PC-3 (cell line): ENCODE results near the gene BTN1A1. TPM values are rescaled to one million over a fixed set of nuclear protein-coding genes. Genes with fewer than 3 reads are reported as not detected.

Source experiments
- ATAC-seq: fragments of 200-7000 bp; cut with Tn5 transposase; 2 replicates; pipeline ENCODE4 v1.9.1; 2020; ENCODE audit warnings: mild to moderate bottlenecking, moderate library complexity
- BruUV-seq: library from RNA; stranded (reverse); fragments of 400-500 nt; replicated peaks from 2 replicates; lab custom pipeline; 2021; lab: Mats Ljungman, UMichigan
- CTCF ChIA-PET: fragments of 300-600 bp; sonication (Branson Sonifier 250); formaldehyde crosslinking; loops from one replicate; lab custom pipeline; 2022; ENCODE audit warnings: antibody characterized with exemption; lab: Charles Lee
- POLR2A ChIA-PET: fragments of 300-600 bp; sonication (Branson Sonifier 250); formaldehyde crosslinking; loops from one replicate; lab custom pipeline; 2022; ENCODE audit warnings: antibody characterized with exemption; ENCODE audit not compliant: unreplicated experiment; lab: Charles Lee
- DNase-seq: peaks from one replicate; pipeline ENCODE4 v3.0.0-alpha.2; 2015
- H2AFZ ChIP-seq: fragments of 300-600 bp; sonication (generic); 2 replicates; pipeline ENCODE4 v1.6.0; 2016; ENCODE audit warnings: antibody characterized with exemption, low read length
- H3F3A ChIP-seq: fragments of 300-600 bp; sonication (generic); one replicate; pipeline ENCODE4 v1.6.0; 2017; ENCODE audit warnings: antibody characterized with exemption, low read length, control low read depth, mild to moderate bottlenecking; ENCODE audit not compliant: unreplicated experiment
- H3K27ac ChIP-seq: fragments of 300-600 bp; sonication (generic); 2 replicates; pipeline ENCODE4 v1.5.1; 2016; ENCODE audit warnings: mild to moderate bottlenecking, low read length
- H3K27me3 ChIP-seq: fragments of 300-600 bp; sonication (generic); 2 replicates; pipeline ENCODE4 v1.6.1; 2016; ENCODE audit warnings: low read length, mixed read lengths
- H3K36me3 ChIP-seq: fragments of 300-600 bp; sonication (generic); 2 replicates; pipeline ENCODE4 v1.6.1; 2016; ENCODE audit warnings: low read depth, mixed run types, low read length, mixed read lengths
- H3K4me1 ChIP-seq: fragments of 300-600 bp; sonication (generic); 2 replicates; pipeline ENCODE4 v1.5.1; 2016; ENCODE audit warnings: low read length; ENCODE audit not compliant: insufficient read depth
- H3K4me2 ChIP-seq: fragments of 300-600 bp; sonication (generic); 2 replicates; pipeline ENCODE4 v1.6.0; 2016; ENCODE audit warnings: low read length
- H3K4me3 ChIP-seq: fragments of 300-600 bp; sonication (generic); 2 replicates; pipeline ENCODE4 v1.5.1; 2016; ENCODE audit warnings: mild to moderate bottlenecking, low read length, mixed read lengths
- H3K79me2 ChIP-seq: fragments of 300-600 bp; sonication (generic); 2 replicates; pipeline ENCODE4 v1.6.1; 2017; ENCODE audit warnings: low read length, mixed read lengths
- H3K9ac ChIP-seq: fragments of 300-600 bp; sonication (generic); 2 replicates; pipeline ENCODE4 v1.6.0; 2016; ENCODE audit warnings: mild to moderate bottlenecking, low read length
- H3K9me2 ChIP-seq: fragments of 300-600 bp; sonication (generic); replicated peaks from 2 replicates; pipeline ENCODE4 v1.6.1; 2016; ENCODE audit warnings: mixed run types, low read length, mixed read lengths
- H3K9me3 ChIP-seq: fragments of 300-600 bp; sonication (generic); 2 replicates; pipeline ENCODE4 v1.6.1; 2016; ENCODE audit warnings: low read length, mixed read lengths
- H4K20me1 ChIP-seq: fragments of 300-600 bp; sonication (generic); 2 replicates; pipeline ENCODE4 v1.6.1; 2016; ENCODE audit warnings: low read length, mixed read lengths
- EZH2 ChIP-seq: fragments of 300-600 bp; sonication (generic); IDR thresholded peaks from one replicate; pipeline ENCODE4 v1.6.1; 2017; ENCODE audit warnings: antibody characterized with exemption, mild to moderate bottlenecking, low read length; ENCODE audit not compliant: unreplicated experiment
- EZH2phosphoT487 ChIP-seq: fragments of 300-600 bp; sonication (generic); IDR thresholded peaks from 2 replicates; pipeline ENCODE4 v1.6.1; 2018; ENCODE audit warnings: mild to moderate bottlenecking, antibody characterized with exemption, low read length, borderline replicate concordance
- intact Hi-C: fragments of 100-400 bp; cut with micrococcal nuclease; formaldehyde crosslinking; loops from 2 replicates; pipeline ENCODE4 v1.9.0; 2023
- total RNA-seq: library from RNA; depleted of rRNA; stranded (reverse); fragments of >200 nt; gene quantifications from 2 replicates; pipeline ENCODE4 v1.2.3, GENCODE V29; 2014
- TF ChIP-seq, protein P1 (sequence below): fragments of 300-600 bp; sonication (generic); conservative IDR thresholded peaks from 2 replicates; pipeline ENCODE4 v1.5.1; 2017; ENCODE audit warnings: antibody characterized with exemption, low read depth, mild to moderate bottlenecking, low read length

Gene BTN1A1
- total RNA-seq, 1 experiment from 2014 or later: not detected

DNA sequence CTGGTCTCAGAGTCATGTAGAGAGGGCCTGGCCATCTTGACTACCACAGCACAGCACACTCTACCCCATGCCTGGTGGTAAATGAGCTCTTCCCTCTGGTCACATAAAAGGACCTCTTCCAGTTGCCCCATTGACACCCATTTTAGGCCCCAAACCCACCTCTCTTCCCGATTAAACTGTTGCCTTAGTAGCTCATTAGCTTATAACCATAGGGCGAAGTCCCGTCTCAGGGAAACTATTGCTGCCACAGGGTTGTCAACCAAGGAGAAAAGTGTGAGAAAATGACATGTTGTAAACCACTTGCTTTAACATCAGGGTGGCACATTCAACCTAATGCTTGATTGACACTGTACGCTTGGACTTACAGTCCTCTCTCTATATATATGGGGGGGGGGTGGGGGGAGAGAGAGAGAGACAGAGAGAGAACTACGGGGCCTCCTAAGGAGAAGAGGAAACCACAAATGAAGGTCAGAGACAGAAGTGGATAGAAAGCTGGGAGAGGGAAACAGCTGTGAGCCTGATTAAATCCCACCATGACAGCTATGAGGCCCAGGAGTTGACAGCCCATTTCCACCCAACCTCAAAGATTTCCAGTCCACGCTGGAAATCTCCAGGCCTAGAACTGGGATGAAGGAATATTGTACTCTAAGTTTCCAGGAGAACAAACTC lies 14.9 kb upstream of the BTN1A1 start:
- intact Hi-C loops: no loop called here
- POLR2A ChIA-PET: no interaction called here
- no TSS peak for BruUV-seq

GRCh38 chr6:26486358-26486757 lies 13.7 kb upstream of the BTN1A1 start:
- Histone ChIP-seq H2AFZ (no peak overlapping the region), H3K27ac (no peak overlapping the region), H3K4me3 (no peak overlapping the region), H3K9me3 (no peaks in the 10 kb centered on the region), H3F3A (no peaks in the 10 kb centered on the region), H3K79me2 (no peaks in the 10 kb centered on the region), H4K20me1 (no peaks in the 10 kb centered on the region), H3K4me1 (no peaks in the 10 kb centered on the region), H3K4me2 (no peak overlapping the region), H3K27me3 (no peaks in the 10 kb centered on the region), H3K9ac (no peak overlapping the region), H3K9me2 (no peaks in the 10 kb centered on the region), H3K36me3 (no peaks in the 10 kb centered on the region)
- POLR2A ChIA-PET: no interaction called here
- TF ChIP-seq, protein P1, sequence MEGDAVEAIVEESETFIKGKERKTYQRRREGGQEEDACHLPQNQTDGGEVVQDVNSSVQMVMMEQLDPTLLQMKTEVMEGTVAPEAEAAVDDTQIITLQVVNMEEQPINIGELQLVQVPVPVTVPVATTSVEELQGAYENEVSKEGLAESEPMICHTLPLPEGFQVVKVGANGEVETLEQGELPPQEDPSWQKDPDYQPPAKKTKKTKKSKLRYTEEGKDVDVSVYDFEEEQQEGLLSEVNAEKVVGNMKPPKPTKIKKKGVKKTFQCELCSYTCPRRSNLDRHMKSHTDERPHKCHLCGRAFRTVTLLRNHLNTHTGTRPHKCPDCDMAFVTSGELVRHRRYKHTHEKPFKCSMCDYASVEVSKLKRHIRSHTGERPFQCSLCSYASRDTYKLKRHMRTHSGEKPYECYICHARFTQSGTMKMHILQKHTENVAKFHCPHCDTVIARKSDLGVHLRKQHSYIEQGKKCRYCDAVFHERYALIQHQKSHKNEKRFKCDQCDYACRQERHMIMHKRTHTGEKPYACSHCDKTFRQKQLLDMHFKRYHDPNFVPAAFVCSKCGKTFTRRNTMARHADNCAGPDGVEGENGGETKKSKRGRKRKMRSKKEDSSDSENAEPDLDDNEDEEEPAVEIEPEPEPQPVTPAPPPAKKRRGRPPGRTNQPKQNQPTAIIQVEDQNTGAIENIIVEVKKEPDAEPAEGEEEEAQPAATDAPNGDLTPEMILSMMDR: no peak
- no peak for TF ChIP-seq EZH2phosphoT487
- no peak for TF ChIP-seq EZH2
- CTCF ChIA-PET: no interaction called here
- intact Hi-C loops: no loop called here
- no peak for ATAC-seq
- DNase-seq: no peak
- BruUV-seq: no TSS peak

More for the DNA sequence above, 14.9 kb upstream of the BTN1A1 start:
- Histone ChIP-seq H3K79me2 (no peaks in the 10 kb centered on the region), H3K27me3 (no peaks in the 10 kb centered on the region), H3K9me2 (no peaks in the 10 kb centered on the region), H4K20me1 (no peaks in the 10 kb centered on the region), H2AFZ (no peak overlapping the region), H3K9ac (no peak overlapping the region), H3K4me3 (no peak overlapping the region), H3K4me2 (no peak overlapping the region), H3K36me3 (no peaks in the 10 kb centered on the region), H3K4me1 (no peaks in the 10 kb centered on the region), H3K9me3 (no peaks in the 10 kb centered on the region), H3K27ac (no peak overlapping the region), H3F3A (no peaks in the 10 kb centered on the region)
- no peak for ATAC-seq
- DNase-seq: no peak
- CTCF ChIA-PET: no interaction called here
- TF ChIP-seq EZH2 (no peak), EZH2phosphoT487 (no peak)
- TF ChIP-seq, protein P1: no peak

DNA sequence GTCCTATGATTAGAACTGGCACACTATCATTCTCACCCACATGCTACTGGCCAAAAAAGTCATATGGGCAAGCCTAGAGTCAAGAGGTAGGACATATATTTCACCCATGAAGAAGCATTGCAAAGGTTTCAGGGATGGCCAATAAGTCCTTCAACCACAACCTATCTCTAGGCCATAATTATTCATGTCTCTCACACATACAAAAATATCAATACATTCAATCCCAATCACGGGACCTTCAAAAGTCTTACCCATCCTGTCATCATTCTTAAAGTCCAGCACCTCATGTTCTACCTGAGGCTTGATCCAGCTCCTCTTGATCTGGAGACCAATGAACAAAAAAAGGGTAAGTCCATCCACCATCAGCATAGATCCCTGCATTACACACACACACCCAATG lies 12.6 kb upstream of the BTN1A1 start:
- TF ChIP-seq EZH2phosphoT487 (no peak), EZH2 (no peak)
- TF ChIP-seq, protein P1: no peak
- no peaks in the 10 kb centered on the region for H3K9me2 ChIP-seq
- intact Hi-C loops: no loop called here
- POLR2A ChIA-PET: no interaction called here
- no peak for ATAC-seq
- no peak overlapping the region for H3K4me3 ChIP-seq
- CTCF ChIA-PET: no interaction called here
- no peaks in the 10 kb centered on the region for H3K79me2 ChIP-seq
- H3K4me2 ChIP-seq: no peak overlapping the region
- no peaks in the 10 kb centered on the region for H3F3A ChIP-seq
- no peak overlapping the region for H3K27ac ChIP-seq
- DNase-seq: no peak
- H3K9me3 ChIP-seq: no peaks in the 10 kb centered on the region
- no peaks in the 10 kb centered on the region for H3K27me3 ChIP-seq
- no peaks in the 10 kb centered on the region for H3K36me3 ChIP-seq
- H3K4me1 ChIP-seq: no peaks in the 10 kb centered on the region
- no peak overlapping the region for H3K9ac ChIP-seq
- no peak overlapping the region for H2AFZ ChIP-seq
- BruUV-seq: no TSS peak
- no peaks in the 10 kb centered on the region for H4K20me1 ChIP-seq
